HS-5 (cell line): ENCODE measurements around the gene NME9.

Experiments used
- DNase-seq: peaks from one replicate; pipeline ENCODE4 v3.0.0-alpha.2; 2012; ENCODE audit warnings: low read depth

NME9 gene

DNA sequence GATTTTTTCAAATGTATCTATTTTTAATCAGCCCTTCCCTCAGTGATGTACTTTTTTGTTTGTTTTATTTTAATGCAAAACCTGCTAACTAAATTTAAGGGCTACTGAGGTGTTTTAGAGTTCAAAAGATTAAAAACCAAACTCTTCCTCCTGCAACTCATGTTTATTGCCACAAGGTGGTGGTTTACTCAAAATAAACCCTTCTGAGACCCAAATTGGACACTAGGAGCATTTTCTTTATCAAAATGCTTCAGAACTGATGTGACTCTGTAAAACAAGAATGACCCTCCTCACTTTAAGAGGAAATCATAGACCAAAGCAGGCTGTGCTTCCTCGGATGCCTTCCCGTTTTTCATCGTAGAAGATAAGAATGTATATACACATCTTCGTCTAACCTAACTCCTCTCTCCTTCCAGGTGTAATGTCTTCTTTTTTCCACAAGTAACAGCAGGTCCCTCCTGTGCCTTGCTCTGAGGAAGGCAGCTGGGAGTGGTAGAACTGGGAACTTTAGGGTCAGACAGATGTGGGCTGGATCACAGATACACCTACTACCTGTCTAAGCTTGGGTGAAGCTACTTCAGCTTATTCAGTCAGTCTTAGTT lies 2.9 kb upstream of the NME9 start:
- no peak for DNase-seq

DNA sequence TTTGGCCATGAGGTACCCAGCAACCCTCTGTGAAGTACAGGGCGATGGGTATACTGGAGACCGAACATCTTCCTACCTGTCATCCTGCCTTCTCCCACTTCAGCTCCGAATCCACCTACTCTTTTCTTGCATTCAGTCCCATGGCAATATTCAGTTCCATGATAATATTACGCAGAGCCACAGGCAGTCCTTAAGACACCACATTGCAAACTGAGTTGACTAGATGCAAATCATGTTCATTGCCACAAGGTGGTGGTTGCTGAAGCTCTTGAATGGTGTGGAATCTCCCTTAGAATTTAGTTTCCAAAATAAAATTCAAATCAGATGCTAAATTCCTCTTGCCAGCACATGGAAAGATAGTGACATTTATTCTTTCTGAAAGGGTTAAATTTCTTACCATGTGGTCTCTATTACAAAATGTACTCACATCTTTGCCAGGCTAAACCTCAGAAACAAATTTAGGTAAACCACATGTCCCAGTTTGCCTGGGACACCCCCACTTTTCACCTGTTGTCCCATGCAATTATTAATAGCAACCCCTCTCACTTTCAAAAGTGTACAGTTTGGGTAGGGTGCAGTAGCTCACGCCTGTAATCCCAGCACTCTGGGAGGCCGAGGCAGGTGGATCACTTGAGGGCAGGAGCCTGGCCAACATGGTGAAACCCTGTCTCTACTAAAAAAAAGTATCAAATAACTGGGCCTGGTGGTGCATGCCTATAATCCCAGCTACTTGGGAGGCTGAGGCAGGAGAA lies 1.7 kb upstream of the NME9 start:
- DNase-seq, result no peak

GRCh38 chr3:138329984-138330293 lies 288 bp upstream of the NME9 start:
- DNase-seq, result no peak

- no peak for DNase-seq
Observed at GRCh38 chr3:138328341-138328740, 1.3 kb downstream of the NME9 start.

DNA sequence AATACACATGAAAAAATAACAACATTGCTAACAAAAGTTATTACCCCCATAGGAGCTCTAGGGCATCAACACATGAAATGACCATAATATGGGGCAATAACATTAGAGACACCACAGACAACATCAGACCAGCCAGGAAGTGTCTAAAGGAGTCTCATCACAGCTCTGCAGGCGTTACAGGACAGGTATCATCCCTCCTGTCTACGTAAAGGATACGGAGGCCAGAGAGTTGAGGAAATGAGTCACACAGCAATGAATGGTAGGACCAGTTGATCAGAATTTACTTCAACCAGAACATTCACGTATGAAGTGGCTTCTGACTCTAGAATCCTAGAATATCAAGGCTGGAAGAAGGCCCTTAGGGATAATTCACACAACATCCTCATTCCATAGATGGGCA lies 1.8 kb downstream of the NME9 start:
- DNase-seq, result no peak

DNA sequence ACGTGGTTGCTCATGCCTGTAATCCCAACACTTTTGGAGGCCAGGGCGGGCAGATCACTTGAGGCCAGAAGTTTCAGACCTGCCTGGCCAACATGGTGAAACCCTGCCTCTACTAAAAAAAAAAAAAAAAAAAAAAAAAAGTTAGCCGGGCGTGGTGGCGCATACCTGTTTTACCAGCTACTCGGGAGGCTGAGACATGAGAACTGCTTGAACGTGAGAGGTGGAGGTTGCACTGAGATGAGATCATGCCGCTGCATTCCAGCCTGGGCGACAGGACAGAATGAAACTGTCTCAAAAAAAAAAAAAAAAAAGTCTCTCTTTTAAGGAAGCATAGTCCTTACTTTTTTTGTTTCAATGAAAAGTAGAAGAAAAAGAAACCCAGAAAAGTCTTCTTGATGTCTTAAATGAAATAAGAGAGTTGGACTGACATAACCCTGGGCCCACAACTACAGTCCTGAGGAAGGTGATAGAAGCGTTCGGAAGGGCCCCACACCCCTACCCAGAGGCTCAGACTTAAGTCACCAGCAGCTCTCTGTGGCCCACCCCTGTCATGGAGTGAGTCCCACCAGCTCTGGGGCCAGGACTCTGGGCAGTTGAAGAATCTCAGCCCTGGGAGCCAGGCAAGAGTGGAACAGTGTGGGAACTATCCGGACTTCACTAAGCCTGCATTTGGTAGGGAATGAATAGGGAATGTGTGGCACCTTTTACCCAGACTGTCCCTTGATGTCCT lies 2.6 kb downstream of the NME9 start:
- no peak for DNase-seq

- DNase-seq, result no peak
Observed at GRCh38 chr3:138325990-138326389, 3.7 kb downstream of the NME9 start.

- DNase-seq, result no peak
Observed at GRCh38 chr3:138323971-138324370, 5.7 kb downstream of the NME9 start.

GRCh38 chr3:138317687-138318086 lies 12.0 kb downstream of the NME9 start:
- no peak for DNase-seq

GRCh38 chr3:138314751-138315150 lies 14.9 kb downstream of the NME9 start:
- DNase-seq, result no peak

DNA sequence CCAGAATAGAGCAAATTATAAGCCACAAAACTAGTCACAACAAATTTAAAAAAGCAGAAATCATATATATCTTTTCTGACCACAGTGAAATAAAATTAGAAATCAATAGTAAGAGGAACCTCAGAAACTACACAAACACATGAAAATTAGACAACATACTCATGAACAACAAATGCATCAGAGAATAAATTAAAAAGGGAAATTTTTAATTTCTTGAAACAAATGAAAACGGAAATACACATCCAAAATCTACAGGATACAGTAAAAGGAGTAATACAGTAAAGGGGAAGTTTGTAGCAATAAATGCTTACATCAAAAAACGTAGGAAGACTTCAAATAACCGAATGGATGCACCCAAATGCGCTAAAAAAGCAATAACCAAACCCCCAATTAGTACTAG lies 19.2 kb downstream of the NME9 start:
- no peak for DNase-seq

DNA sequence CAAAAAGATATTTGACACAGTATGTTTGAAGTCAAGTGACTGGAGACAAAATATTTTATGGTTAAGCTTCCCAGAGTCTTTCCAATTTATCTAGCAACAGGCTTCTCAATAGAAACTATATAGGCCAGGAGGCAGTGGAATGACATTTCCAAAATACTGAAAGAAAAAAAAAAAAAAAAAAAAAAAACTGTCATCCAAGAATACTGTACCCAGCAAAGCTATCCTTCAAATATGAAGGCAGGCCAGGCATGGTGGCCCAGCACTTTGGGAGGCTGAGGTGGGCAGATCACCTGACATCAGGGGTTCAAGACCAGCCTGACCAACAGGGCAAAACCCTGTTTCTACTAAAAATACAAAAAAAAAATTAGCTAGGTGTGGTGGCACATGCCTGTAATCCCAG lies 20.9 kb downstream of the NME9 start:
- DNase-seq, result no peak

DNA sequence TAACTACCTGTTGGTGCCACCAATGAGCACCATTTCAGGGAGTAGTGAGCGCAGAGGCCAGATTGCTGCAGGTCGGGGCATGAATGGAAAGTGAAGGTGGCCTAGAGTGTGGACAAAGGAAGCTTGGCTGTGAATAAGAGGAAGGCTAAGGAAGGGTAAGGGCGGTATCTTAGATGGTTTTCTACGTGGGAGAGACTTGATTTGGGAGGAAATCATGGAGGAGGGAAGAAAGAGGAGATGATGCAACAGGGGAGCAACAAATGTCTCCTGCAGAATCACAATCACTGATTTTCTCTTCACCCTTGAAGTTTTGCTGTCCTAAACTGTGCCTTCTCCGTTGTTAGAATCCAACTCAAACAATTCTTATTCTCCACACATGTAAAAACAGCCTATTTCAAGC lies 21.8 kb downstream of the NME9 start:
- no peak for DNase-seq

GRCh38 chr3:138303474-138303873 lies 26.2 kb downstream of the NME9 start:
- no peak for DNase-seq

- DNase-seq, result no peak
Observed at GRCh38 chr3:138300647-138301046, 29.0 kb downstream of the NME9 start.

DNA sequence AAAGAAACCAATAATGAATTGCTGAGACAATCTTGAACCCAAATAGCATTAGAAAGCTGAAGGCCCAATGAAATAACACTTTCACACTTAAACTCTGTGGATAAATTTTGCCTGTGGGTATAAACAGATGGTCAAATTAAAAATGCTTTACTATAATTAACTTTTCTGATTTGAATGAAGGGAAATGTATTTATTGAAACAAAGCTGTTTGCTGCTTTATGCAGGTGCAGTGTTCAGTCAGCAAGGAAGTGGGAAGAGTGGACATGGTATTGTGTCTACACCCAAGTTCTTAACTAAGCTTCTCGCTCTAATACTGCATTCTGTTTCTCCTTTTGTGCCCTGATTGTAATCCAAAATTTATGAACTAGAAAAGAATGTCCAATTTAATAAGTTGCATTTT lies 31.8 kb downstream of the NME9 start:
- no peak for DNase-seq

- no peak for DNase-seq
Observed at GRCh38 chr3:138297059-138297607, 32.5 kb downstream of the NME9 start.

DNA sequence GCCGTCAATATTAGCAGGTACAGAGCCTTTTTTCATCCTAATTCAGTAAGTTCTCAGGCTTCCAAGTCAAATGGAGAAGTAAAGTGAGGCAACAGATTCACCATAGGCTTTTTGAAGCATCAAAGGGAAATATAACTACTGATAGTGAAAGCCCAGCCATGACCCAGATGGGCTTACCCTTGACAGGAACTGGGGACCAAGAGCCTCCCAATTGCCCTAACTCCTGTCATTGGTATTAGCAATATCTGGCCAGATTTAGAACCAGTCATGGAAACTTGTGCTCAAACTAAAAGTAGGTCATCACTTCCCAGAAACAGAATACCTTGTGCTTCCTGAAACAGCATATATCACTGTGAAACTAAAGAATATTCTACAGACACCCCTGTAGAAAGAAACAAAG lies 33.0 kb downstream of the NME9 start:
- DNase-seq, result no peak

- no peak for DNase-seq
Observed at GRCh38 chr3:138289701-138290100, 40.0 kb downstream of the NME9 start.

DNA sequence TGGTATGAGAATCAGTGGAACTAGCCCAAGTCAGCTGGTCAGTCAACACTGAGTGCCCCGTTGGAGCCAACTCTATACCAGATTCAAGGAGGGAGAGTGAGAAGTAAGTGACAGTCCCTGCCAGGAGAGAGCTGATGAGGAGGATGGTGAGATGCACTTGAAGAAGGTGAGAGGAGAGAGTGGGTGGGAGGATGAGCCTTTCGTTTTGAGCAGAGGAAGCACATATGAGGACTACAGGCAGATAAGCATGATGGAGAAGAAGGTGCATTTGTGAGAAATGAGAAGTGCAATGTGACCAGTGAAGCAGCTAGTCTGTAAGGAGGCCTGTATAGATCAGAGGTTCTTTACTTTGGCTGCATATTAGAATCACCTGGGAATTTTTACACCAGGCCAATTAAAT lies 40.4 kb downstream of the NME9 start:
- no peak for DNase-seq

DNA sequence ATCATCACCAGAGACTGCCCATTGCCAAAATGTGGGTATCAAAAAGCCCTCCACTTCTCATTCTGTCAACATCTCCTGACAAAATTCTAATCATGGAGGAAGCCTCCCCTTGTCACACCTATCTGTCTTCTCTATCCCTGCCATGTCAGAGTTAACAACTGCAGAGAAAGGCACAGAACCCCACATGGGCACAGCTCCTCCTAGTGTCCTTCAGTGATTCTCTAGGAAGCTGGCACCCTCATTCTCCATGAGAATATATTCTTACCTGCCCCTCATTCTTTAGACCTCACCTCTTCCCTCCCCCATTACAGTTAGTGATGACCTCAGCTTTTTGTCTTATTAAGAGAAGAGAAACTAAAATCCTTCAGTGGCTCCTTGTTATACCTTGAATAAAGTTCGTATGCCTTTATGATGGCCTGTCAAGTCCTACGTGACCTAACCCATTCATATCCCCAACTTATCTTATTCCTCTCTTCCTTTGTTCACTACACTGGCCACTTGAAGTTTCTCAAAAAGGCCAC lies 44.6 kb downstream of the NME9 start:
- DNase-seq, result no peak

DNA sequence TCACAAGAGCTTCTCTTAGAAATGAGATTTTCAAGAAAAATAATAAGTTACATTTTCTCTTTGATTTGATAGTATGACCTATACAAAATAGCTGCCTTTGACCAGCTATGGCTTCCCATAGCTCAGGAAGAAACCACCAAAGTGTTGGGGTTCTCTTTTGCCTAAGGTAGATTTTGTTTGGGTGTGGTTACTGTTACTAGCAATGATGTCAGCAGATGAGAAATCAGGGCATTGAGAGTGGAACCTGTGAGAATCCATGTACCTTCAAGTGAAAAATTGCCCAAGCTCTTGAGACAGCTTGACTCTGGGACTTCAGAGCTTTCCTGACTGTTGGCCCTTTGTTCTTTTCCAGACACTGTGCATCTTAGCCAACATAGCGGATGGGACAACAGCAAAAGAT lies 45.6 kb downstream of the NME9 start:
- no peak for DNase-seq

DNA sequence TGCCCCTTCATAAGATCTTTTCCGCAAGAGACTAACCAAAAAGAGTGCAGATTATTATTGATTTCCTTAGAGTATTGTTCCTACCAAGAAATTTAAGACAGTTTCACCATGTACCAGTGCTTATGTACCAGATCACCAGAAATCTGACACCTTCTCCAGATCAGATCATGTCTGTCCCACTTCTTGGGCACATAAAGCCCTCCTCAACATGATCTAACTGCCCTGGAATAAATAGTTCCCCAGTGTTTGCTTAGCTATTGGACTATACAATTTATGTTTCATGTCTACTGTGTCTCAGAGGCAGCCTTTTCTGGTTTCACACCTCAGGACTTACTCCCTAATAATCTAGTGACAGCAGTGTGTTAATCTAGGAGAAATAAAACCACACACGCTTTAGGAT lies 46.8 kb downstream of the NME9 start:
- DNase-seq, result no peak
